Ecto neural progenitor cell (in vitro differentiated cells): ENCODE measurements around the gene KDM2A.
"Not testable (repeated sequence)": the region's sequence is repeated elsewhere in the genome, so short reads cannot be mapped to it uniquely, and the experiment has no call there.

Source experiments
- DNase-seq: peaks from one replicate; pipeline ENCODE4 v3.0.0-alpha.2; 2018; ENCODE audit warnings: low spot score

The KDM2A gene

GRCh38 chr11:67117672-67118180 lies 1.3 kb upstream of the KDM2A start:
- peak; percentile 71 for DNase-seq

DNA sequence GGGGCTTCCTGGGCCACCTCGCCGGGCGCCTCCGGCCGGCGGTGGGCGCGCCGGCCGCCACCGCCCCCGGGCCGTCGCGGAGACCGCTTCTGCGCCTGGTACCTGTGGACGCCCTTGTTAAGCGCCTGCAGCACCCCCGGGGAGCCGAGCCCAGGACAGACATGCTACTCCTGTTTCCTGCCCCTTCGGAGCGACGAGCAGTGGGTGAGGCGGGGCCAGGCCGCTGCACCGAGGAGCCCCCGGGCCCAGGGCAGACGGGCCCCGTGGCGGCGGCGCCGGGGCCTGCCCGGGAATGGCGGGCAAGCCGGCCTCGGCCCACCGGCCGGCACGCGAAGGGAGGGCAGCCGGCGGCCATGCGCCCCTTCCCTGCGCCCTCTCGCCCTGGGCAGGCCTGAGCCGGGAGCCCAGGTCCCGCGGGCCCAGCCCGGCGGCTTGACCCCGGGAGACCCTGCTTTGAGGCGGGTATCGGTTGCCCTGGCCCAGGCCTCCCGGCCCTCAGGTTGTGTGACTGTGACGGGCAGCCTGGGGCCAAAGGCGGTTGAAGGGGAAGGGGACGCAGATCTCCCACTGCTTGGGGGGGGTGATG lies 789 bp upstream of the KDM2A start:
- DNase-seq: no peak

DNA sequence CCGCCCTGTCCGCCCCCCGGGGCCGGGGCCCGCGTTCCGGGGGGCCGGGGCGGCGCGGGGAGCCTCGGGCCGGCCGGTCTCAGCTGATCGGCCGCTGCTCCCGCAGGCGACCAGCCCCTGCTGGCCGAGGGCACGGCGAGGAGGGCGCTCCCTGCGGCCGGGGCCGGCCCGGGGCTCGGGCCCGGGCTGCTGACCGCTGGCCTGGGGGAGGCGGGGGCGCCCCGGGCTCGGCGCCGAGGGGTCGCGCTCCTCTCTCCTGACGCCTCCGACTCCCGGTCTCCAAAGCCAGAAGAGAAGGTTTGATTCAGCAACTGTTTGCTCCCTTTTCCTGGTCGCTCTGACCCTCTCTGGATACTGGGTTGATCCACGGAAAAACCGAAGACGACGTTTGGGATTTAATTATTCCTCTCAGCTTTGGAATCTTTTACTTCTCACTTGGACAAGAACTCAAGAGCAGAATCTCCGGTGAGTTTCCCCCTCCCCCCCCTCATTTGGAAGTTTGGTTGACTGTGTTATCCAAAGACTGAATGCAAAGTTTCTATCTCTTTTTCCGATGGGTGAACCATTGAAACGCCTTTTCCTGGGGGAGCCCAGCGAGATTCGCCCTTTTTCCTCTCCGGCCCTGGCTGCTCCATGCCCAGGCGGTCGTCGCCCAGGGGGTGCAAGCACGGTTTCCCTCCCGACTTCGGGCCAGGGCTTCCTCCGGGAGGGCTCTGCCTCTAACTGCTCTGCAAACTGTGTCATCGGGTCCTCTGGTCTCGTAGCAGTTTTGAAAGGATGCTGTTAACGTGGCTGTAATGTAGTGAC lies 725 bp downstream of the KDM2A start:
- peak; percentile 60 for DNase-seq

DNA sequence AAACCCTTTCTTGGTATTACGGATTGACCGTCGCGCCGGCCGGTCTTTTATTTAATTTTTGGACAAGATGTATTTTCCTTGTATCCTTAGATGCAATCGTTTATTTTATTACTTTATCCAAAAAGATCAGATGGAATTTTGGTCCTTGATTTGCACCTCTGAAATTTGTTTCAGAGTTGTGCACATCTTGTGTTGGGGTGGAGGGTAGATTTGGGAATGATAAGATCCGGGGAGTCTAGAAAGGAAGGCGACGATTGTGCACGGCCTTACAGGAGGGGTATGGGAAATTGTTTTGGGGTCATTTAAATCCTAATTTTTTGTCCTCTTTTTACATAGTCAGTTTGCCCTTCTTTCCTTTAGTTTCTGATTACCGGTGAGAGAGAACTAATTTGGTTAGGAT lies 1.4 kb downstream of the KDM2A start:
- DNase-seq: no peak

- no peak for DNase-seq
These were observed 2.0 kb downstream of the KDM2A start for GRCh38 chr11:67120881-67121710.

DNA sequence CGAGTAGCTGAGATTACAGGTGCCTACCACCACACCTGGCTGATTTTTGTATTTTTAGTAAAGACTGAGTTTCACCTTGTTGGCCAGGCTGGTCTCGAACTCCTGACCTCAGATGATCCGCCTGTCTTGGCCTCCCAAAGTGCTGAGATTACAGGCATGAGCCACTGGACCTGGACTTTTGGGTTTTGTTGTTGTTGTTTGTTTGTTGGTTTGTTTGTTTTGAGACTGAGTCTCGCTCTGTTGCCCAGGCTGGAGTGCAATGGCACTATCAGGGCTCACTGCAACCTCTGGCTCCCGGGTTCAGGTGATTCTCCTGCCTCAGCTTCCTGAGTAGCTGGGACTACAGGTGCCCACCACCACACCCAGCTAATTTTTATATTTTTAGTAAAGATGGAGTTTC lies 4.7 kb downstream of the KDM2A start:
- DNase-seq: not testable (repeated sequence)

DNA sequence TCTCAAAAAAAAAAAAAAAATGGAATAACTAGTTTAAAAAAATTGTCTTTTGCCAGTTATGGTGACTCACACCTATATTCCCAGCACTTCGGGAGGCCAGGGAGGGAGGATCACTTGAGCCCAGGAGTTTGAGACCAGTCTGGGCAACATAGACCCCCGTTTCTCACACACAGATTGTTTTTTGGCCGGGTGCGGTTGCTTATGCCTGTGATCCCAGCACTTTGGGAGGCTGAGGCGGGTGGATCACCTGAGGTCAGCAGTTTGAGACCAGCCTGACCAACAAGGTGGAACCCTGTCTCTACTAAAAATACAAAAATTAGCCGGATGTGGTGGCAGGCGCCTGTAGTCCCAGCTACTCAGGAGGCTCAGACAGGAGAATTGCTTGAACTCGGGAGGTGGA lies 7.2 kb downstream of the KDM2A start:
- not testable (repeated sequence) for DNase-seq

- DNase-seq: no peak
These were observed 7.9 kb downstream of the KDM2A start for GRCh38 chr11:67126986-67127385.

DNA sequence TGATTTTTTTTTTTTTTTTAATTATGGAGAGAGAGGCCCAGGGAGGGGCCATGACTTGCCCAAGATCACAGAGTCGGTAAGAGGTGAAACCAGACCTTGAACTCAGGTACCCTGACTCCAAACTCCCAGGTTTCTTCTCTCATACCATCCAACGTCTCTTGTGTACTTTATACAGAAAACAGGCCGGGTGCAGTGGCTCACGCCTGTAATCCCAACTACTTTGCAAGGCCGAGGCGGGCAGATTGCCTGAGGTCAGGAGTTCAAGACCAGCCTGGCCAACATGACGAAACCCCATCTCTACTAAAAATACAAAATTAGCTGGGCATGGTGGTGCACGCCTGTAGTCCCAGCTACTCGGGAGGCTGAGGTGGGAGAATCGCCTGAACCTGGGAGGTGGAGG lies 11.8 kb downstream of the KDM2A start:
- DNase-seq: not testable (repeated sequence)

DNA sequence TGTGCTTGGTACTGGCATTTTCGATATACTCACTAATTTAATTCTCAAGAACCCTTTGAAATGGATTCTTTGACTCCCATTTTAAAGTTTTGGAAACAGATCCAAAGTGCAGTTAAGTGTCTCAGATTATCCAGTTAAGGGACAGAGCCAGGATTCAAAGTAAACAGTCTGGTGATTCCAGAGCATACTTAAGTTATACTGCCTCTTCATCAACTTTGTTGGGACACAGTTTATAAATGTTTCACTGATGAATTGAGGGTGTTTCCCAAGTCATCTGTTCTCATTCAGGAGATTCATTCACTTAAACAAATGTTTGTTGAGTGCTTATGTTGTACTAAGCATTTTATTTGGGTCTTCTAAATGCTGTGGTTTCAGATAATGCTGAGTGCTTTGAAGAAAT lies 17.1 kb downstream of the KDM2A start:
- no peak for DNase-seq

DNA sequence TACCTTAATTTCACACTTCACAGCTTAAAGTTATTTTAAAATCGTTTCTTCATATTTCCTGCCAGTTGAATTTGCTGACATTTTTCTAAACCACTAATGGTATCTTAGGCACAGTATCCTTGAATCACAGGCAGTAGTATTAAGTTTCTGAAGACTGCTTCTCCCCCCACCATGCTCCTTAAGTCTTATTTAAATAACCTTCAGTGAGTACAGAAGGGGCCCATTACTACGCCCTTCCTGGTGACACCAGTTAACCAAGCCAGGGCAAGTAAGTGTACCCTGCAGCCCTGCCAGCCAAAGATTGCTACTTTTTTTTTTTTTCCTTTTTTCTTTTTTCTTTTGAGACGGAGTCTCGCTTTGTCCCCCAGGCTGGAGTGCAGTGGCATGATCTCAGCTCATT lies 19.9 kb downstream of the KDM2A start:
- DNase-seq: no peak

DNA sequence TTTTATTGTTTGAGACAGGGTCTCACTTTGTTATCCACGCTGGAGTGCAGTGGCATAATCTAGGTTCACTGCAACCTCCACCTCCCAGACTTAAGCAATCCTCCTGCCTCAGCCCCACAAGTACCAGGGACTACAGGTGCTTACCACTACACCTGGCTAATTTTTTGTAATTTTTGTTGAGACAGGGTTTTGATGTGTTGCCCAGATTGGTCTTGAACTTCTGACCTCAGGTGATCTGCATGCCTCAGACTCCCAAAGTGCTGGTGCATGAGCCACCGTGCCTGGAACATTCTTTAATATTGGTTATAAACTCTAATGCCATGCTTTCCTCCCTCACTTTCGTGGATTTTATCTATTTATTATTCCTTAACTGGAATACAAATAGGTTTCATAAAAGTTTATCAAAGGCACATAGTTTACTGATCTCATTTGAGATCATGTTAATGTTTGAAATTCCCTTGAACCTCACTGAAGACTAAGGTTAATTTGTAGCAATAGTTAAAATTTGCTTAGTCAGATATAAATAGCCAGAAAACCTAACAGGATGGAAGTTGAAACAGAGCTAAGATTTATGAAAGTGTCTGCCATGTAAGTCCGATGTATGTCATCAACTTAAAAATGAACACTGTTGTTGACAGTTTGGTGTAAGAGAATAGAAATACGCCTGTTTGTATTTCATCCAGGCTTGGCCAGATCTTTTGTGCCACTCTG lies 27.6 kb downstream of the KDM2A start:
- no peak for DNase-seq

DNA sequence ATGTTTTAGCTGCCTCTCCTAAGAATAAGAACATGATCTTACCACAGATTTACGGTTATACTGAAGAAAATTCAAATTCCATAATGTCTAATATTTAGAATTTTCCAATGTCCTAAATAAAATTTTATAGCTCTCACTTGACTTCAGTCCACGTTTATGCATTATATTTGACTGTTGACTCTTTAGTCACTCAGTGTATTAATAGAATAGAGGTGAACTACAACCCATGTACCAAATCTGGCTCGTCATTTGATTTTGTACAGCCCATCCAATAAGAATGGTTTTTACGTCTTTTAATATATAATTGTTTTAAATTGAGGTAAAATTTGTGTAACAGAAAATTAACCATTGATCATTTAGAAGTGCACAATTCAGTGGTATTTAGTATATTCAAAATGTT lies 34.9 kb downstream of the KDM2A start:
- DNase-seq: no peak

- DNase-seq: no peak
These were observed 35.7 kb downstream of the KDM2A start for GRCh38 chr11:67154726-67155125.

DNA sequence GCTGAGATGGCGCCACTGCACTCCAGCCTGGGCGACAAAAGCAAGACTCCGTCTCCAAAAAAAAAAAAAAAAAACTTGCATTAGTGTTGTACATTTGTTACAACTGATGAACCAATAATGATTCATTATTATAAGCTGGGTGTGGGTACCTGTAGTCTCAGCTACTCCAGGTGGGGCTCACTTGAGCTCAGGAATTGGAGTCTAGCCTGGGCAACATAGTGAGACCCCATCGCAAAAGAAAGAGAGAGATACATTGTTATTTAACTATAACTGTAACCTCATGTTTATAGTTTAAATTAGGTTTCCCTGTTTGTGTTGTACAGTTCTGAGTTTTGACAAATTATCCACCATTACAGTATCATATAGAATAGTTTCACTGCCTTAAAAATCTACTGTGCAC lies 38.6 kb downstream of the KDM2A start:
- DNase-seq: no peak

- DNase-seq: no peak
These were observed 39.2 kb downstream of the KDM2A start for GRCh38 chr11:67158221-67158620.

DNA sequence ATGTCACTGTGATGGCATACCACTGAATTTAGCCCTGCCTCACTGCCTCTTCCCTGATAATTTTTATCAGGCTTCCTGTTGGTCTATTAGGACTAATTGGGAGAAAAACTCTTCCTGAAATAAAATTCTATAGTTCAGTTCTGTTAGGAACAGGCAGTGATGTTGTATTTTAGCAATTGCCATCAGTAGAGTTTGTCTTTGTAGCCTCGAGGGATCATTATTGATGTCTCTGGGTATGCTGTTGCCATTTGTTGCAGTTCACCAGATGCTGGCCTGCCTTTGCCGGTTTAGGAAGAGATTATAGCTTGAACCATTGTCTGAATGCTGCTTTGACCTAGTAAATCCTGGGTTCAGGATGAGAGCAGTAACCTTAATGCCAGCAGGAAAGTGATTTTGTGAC lies 41.0 kb downstream of the KDM2A start:
- DNase-seq: no peak

DNA sequence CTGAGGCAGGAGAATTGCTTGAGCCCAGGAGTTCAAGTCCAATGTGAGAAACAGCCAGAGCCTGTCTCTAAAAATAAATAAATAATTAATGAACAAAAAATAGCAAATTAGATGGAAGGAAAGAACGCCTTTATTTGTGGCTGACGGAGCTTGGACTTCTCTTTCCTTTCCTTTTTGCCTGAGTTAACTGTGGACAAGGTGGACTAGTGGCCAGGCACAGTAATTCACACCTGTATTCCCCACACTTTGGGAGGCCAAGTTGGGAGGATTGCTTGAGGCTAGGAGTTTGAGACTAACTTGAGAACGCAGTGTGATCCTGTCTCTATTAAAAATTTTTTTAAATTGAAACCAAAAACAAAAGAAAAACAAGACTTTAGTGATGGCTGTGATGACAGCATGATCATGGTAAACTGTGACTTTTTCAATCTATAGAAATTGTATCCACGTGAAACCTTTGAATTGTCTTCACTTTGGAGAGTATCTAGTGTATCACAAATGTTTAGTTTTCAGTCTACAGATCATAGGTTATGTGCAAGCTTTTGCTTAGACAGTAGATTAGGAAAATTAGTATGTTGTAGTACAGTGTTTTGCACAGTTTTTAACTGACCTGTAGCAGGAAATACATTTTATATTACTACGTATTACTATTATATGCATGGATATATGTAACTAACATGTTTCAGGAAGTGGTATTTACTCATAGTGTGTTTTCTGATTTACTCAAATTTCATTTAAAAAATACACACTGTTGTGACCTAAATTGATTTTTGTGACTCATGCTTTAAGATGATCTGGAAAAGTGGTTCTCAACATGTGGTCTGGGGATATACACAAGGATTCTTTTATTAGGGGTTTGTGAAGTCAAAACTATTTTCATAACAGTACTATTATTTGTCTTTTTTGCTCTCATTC lies 42.1 kb downstream of the KDM2A start:
- no peak for DNase-seq

GRCh38 chr11:67163006-67163405 lies 43.9 kb downstream of the KDM2A start:
- DNase-seq: no peak

- no peak for DNase-seq
These were observed 46.6 kb downstream of the KDM2A start for GRCh38 chr11:67165623-67166022.

DNA sequence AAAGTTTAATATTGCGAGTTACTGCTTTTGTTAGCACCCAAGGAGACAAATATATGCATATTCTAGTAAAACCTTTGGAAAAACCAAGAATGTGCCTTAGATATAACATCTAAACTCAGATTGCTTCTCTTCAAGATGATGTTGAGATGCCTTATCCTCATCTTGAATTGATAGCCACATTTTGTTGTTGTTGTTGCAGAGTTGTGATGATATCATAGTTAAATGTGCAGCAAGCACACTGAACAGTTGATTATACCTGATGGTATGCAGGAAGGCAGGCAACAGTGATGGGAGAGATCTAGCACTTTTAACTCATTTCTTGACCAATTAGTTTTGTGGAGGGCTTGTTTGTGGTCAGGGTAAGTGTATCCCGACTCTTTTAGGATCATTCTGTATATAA lies 48.0 kb downstream of the KDM2A start:
- no peak for DNase-seq
